ENCODE results near the gene NPAS3.

- no peak for TF ChIP-seq EP300 (IDR thresholded peaks at IDR 0.05; ENCODE audit: borderline replicate concordance in 1 of 2, low read depth in 2 of 2, low read length in 2 of 2)
- TF ChIP-seq, protein P1, sequence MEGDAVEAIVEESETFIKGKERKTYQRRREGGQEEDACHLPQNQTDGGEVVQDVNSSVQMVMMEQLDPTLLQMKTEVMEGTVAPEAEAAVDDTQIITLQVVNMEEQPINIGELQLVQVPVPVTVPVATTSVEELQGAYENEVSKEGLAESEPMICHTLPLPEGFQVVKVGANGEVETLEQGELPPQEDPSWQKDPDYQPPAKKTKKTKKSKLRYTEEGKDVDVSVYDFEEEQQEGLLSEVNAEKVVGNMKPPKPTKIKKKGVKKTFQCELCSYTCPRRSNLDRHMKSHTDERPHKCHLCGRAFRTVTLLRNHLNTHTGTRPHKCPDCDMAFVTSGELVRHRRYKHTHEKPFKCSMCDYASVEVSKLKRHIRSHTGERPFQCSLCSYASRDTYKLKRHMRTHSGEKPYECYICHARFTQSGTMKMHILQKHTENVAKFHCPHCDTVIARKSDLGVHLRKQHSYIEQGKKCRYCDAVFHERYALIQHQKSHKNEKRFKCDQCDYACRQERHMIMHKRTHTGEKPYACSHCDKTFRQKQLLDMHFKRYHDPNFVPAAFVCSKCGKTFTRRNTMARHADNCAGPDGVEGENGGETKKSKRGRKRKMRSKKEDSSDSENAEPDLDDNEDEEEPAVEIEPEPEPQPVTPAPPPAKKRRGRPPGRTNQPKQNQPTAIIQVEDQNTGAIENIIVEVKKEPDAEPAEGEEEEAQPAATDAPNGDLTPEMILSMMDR (IDR thresholded peaks at IDR 0.05; ENCODE audit: control extremely low read depth in 1 of 3, insufficient read depth in 1 of 3, low read depth in 1 of 3, low read length in 3 of 3) = no peak
- no peak for TF ChIP-seq EZH2 (IDR thresholded peaks at IDR 0.05; ENCODE audit: low read depth, low read length, severe bottlenecking)
- TF ChIP-seq GTF2F1 (IDR thresholded peaks at IDR 0.05; ENCODE audit: borderline replicate concordance, low read depth, low read length) = no peak
- TF ChIP-seq MAFK (IDR thresholded peaks at IDR 0.05; ENCODE audit: low read depth, low read length) = no peak
- TF ChIP-seq BRCA1 (IDR thresholded peaks at IDR 0.05; ENCODE audit: low read depth, low read length) = no peak
Measured at GRCh38 chr14:33401311-33401710, 462.6 kb downstream of the NPAS3 start.

All from H1 (cell line).